ENCODE results near the gene LRRC9.
"Not testable (repeated sequence)": the region's sequence is repeated elsewhere in the genome, so short reads cannot be mapped to it uniquely, and the experiment has no call there.

LRRC9 gene

DNA sequence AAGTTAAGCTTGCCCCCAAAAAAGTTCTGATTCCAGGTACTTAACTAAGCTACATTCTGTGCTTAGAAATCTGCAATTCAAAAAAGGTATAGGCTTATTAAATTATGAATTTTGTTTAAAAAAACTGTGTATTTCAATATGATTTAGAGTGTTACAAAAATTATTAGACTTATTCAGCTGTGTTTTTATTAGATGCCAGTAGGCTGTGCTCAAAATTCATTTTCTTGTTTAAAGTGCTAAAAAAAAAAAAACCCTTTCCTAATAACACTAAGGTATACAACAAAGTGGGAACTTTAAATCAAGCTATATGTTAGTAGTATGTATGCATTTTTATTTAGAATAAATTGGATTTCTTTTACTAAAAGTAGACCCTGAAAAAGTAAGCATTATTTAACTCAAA lies 25.0 kb downstream of the LRRC9 start:
- Histone ChIP-seq H4K8ac (ENCODE audit: low read depth, low read length) (no peak overlapping the region), H3K4me1 (ENCODE audit: control insufficient read depth in 2 of 2, insufficient read depth in 1 of 2, low read depth in 1 of 2, low read length in 2 of 2) (no peaks in the 10 kb centered on the region), H3K9ac (ENCODE audit: low read depth, low read length, poor library complexity) (no peak overlapping the region), H4K91ac (ENCODE audit: low read depth, low read length, poor library complexity) (no peak overlapping the region), H2AFZ (ENCODE audit: low read length) (no peak overlapping the region), H3K14ac (ENCODE audit: low read length) (no peak overlapping the region), H3K9me3 (replicated peaks in 1 of 2; ENCODE audit: control insufficient read depth in 2 of 2, insufficient read depth in 1 of 2, low read depth in 1 of 2, low read length in 2 of 2) (no peaks in the 10 kb centered on the region), H3K27ac (replicated peaks; ENCODE audit: low read length) (no peak overlapping the region), H3K23ac (ENCODE audit: low read depth, low read length, poor library complexity) (no peak overlapping the region), H3K18ac (ENCODE audit: low read length) (no peak overlapping the region), H2AK5ac (ENCODE audit: low read depth, low read length) (no peak overlapping the region), H3K79me1 (ENCODE audit: low read depth, low read length) (no peaks in the 10 kb centered on the region), H2BK12ac (ENCODE audit: low read length) (no peak overlapping the region), H3K4ac (ENCODE audit: low read length) (no peak overlapping the region), H2BK120ac (ENCODE audit: low read depth, low read length) (no peak overlapping the region), H3K4me2 (ENCODE audit: insufficient read depth, low read length, poor library complexity, severe bottlenecking) (no peak overlapping the region), H3K27me3 (ENCODE audit: control insufficient read depth in 3 of 3, insufficient read depth in 3 of 3, low read depth in 1 of 3, low read length in 3 of 3) (no peaks in the 10 kb centered on the region), H2BK5ac (ENCODE audit: low read length) (no peak overlapping the region), H3K4me3 (ENCODE audit: low read length in 2 of 2) (no peak overlapping the region), H2BK15ac (ENCODE audit: low read length) (no peak overlapping the region), H3K36me3 (replicated peaks in 1 of 2; ENCODE audit: control insufficient read depth in 2 of 2, insufficient read depth in 2 of 2, low read length in 2 of 2) (no peaks in the 10 kb centered on the region)
- DNase-seq (ENCODE audit: low spot score) = no peak

DNA sequence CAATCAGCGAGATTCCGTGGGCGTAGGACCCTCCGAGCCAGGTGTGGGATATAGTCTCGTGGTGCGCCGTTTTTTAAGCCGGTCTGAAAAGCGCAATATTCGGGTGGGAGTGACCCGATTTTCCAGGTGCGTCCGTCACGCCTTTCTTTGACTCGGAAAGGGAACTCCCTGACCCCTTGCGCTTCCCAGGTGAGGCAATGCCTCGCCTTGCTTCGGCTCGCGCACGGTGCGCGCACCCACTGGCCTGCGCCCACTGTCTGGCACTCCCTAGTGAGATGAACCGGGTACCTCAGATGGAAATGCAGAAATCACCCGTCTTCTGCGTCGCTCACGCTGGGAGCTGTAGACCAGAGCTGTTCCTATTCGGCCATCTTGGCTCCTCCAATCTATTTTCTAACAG lies 32.2 kb downstream of the LRRC9 start:
- not testable (repeated sequence) for H2AK5ac ChIP-seq (ENCODE audit: low read depth, low read length); H2BK120ac ChIP-seq (ENCODE audit: low read depth, low read length); H3K14ac ChIP-seq (ENCODE audit: low read length); H3K79me1 ChIP-seq (ENCODE audit: low read depth, low read length); H3K4ac ChIP-seq (ENCODE audit: low read length); H3K9me3 ChIP-seq (replicated peaks in 1 of 2; ENCODE audit: control insufficient read depth in 2 of 2, insufficient read depth in 1 of 2, low read depth in 1 of 2, low read length in 2 of 2); H3K9ac ChIP-seq (ENCODE audit: low read depth, low read length, poor library complexity); H4K91ac ChIP-seq (ENCODE audit: low read depth, low read length, poor library complexity); H2BK15ac ChIP-seq (ENCODE audit: low read length); DNase-seq (ENCODE audit: low spot score); H4K8ac ChIP-seq (ENCODE audit: low read depth, low read length); H3K18ac ChIP-seq (ENCODE audit: low read length); H3K4me2 ChIP-seq (ENCODE audit: insufficient read depth, low read length, poor library complexity, severe bottlenecking); H3K36me3 ChIP-seq (replicated peaks in 1 of 2; ENCODE audit: control insufficient read depth in 2 of 2, insufficient read depth in 2 of 2, low read length in 2 of 2); H3K27ac ChIP-seq (replicated peaks; ENCODE audit: low read length); H2BK12ac ChIP-seq (ENCODE audit: low read length); H3K23ac ChIP-seq (ENCODE audit: low read depth, low read length, poor library complexity); H3K27me3 ChIP-seq (ENCODE audit: control insufficient read depth in 3 of 3, insufficient read depth in 3 of 3, low read depth in 1 of 3, low read length in 3 of 3); H3K4me1 ChIP-seq (ENCODE audit: control insufficient read depth in 2 of 2, insufficient read depth in 1 of 2, low read depth in 1 of 2, low read length in 2 of 2); H3K4me3 ChIP-seq (ENCODE audit: low read length in 2 of 2); H2BK5ac ChIP-seq (ENCODE audit: low read length)
- peak overlapping the region; percentile 45 for H2AFZ ChIP-seq (ENCODE audit: low read length)
- no CpG with 5 or more reads among the region's 30 CpGs for WGBS, 2 donors (ENCODE audit: extremely low coverage in 2 of 2, insufficient read length in 2 of 2, insufficient replicate concordance in 1 of 2)

DNA sequence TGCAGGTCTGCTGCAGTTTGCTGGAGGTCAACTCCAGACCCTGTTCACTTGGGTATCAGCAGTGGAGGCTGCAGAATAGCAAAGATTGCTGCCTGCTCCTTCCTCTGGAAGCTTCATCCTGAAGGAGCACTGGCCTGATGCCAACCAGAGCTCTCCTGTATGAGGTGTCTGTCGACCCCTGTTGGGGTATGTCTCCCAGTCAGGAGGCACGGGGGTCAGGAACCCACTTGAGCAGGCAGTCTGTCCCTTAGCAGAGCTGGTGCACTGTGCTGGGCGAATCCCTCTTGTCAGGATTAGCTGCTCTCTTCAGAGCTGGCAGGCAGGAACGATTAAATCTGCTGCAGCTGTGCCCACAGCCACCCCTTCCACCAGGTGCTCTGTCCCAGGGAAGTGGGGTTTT lies 37.9 kb downstream of the LRRC9 start:
- not testable (repeated sequence) for H3K9me3 ChIP-seq (replicated peaks in 1 of 2; ENCODE audit: control insufficient read depth in 2 of 2, insufficient read depth in 1 of 2, low read depth in 1 of 2, low read length in 2 of 2); H3K23ac ChIP-seq (ENCODE audit: low read depth, low read length, poor library complexity); H3K36me3 ChIP-seq (replicated peaks in 1 of 2; ENCODE audit: control insufficient read depth in 2 of 2, insufficient read depth in 2 of 2, low read length in 2 of 2); H2BK5ac ChIP-seq (ENCODE audit: low read length); H3K9ac ChIP-seq (ENCODE audit: low read depth, low read length, poor library complexity); H3K4ac ChIP-seq (ENCODE audit: low read length); H2AK5ac ChIP-seq (ENCODE audit: low read depth, low read length); H2BK12ac ChIP-seq (ENCODE audit: low read length); H2BK15ac ChIP-seq (ENCODE audit: low read length); H3K4me1 ChIP-seq (ENCODE audit: control insufficient read depth in 2 of 2, insufficient read depth in 1 of 2, low read depth in 1 of 2, low read length in 2 of 2); DNase-seq (ENCODE audit: low spot score); H3K79me1 ChIP-seq (ENCODE audit: low read depth, low read length); H3K27ac ChIP-seq (replicated peaks; ENCODE audit: low read length); H4K8ac ChIP-seq (ENCODE audit: low read depth, low read length); H3K14ac ChIP-seq (ENCODE audit: low read length); H3K4me3 ChIP-seq (ENCODE audit: low read length in 2 of 2); H4K91ac ChIP-seq (ENCODE audit: low read depth, low read length, poor library complexity); H3K18ac ChIP-seq (ENCODE audit: low read length); H2BK120ac ChIP-seq (ENCODE audit: low read depth, low read length); H3K27me3 ChIP-seq (ENCODE audit: control insufficient read depth in 3 of 3, insufficient read depth in 3 of 3, low read depth in 1 of 3, low read length in 3 of 3); H3K4me2 ChIP-seq (ENCODE audit: insufficient read depth, low read length, poor library complexity, severe bottlenecking); H2AFZ ChIP-seq (ENCODE audit: low read length)
- no CpG with 5 or more reads among the region's 4 CpGs for WGBS, 2 donors (ENCODE audit: extremely low coverage in 2 of 2, insufficient read length in 2 of 2, insufficient replicate concordance in 1 of 2)

DNA sequence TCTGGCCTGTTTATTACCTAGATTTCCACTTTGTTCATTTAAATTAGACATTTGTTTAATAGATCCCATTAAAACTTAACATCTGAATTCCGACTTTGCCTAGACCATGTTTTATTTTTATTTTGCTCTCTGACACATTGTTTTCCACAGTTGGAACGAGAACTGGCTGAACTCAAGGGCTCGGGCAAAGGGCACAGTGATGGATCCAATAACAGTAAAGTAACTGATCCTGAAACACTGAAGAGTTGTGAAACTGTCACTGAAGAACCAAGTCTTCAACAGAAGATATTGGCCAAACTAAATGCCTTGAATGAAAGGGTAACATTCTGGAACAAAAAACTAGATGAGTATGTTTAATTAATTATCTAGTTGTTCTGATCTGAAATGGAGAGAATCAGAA lies 39.7 kb downstream of the LRRC9 start:
- Histone ChIP-seq H3K23ac (ENCODE audit: low read depth, low read length, poor library complexity) (no peak overlapping the region), H2BK12ac (ENCODE audit: low read length) (no peak overlapping the region), H3K9me3 (replicated peaks in 1 of 2; ENCODE audit: control insufficient read depth in 2 of 2, insufficient read depth in 1 of 2, low read depth in 1 of 2, low read length in 2 of 2) (no peaks in the 10 kb centered on the region), H4K91ac (ENCODE audit: low read depth, low read length, poor library complexity) (no peak overlapping the region), H3K36me3 (replicated peaks in 1 of 2; ENCODE audit: control insufficient read depth in 2 of 2, insufficient read depth in 2 of 2, low read length in 2 of 2) (no peaks in the 10 kb centered on the region), H3K4me1 (ENCODE audit: control insufficient read depth in 2 of 2, insufficient read depth in 1 of 2, low read depth in 1 of 2, low read length in 2 of 2) (no peaks in the 10 kb centered on the region), H3K27ac (replicated peaks; ENCODE audit: low read length) (no peak overlapping the region), H2BK15ac (ENCODE audit: low read length) (no peak overlapping the region), H2AFZ (ENCODE audit: low read length) (no peak overlapping the region), H2BK120ac (ENCODE audit: low read depth, low read length) (no peak overlapping the region), H3K4ac (ENCODE audit: low read length) (no peak overlapping the region), H3K9ac (ENCODE audit: low read depth, low read length, poor library complexity) (no peak overlapping the region), H2BK5ac (ENCODE audit: low read length) (no peak overlapping the region), H3K27me3 (ENCODE audit: control insufficient read depth in 3 of 3, insufficient read depth in 3 of 3, low read depth in 1 of 3, low read length in 3 of 3) (no peaks in the 10 kb centered on the region), H3K14ac (ENCODE audit: low read length) (no peak overlapping the region), H3K4me2 (ENCODE audit: insufficient read depth, low read length, poor library complexity, severe bottlenecking) (no peak overlapping the region), H3K18ac (ENCODE audit: low read length) (no peak overlapping the region), H2AK5ac (ENCODE audit: low read depth, low read length) (no peak overlapping the region), H3K4me3 (ENCODE audit: low read length in 2 of 2) (no peak overlapping the region), H4K8ac (ENCODE audit: low read depth, low read length) (no peak overlapping the region), H3K79me1 (ENCODE audit: low read depth, low read length) (no peaks in the 10 kb centered on the region)
- WGBS, 2 donors (ENCODE audit: extremely low coverage in 2 of 2, insufficient read length in 2 of 2, insufficient replicate concordance in 1 of 2) = no CpG with 5 or more reads among the region's 3 CpGs
- no peak for DNase-seq (ENCODE audit: low spot score)
